ENCODE results near the gene FILIP1.

DNA sequence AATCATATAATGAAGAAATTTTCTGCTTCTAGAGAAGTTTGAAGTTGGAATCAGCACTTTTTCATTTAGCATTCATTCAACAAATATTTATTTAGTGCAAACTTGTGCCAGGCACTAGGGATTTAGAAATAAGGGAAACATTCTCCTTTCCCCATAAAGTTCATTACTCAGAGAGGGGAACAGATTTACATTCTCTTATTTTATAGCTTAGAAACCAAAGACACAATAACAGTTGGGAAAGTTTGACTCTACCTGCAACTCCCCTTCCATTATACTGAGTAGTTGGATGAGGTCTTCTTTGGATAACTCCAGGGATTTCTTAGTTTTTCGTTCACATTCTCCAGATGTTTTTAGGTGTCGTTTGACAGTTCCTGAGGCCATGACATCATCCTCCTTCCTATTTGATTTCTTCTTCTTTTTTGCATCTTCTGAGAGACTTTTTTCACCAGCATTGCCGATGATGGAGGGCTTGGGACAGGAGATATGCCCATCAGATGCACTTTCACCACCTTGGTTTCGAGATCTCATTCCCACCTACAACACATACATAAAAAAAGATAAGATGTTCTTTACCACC lies 79.1 kb downstream of the FILIP1 start:
- TF ChIP-seq CTCF (IDR thresholded peaks at IDR 0.05) (no peak), POLR2A (IDR thresholded peaks at IDR 0.05; ENCODE audit: low read depth) (no peak)
